HK-2 (cell line): ENCODE measurements around the gene REPIN1.

Source experiments
- DNase-seq: peaks from one replicate; pipeline ENCODE4 v3.0.0-alpha.2; 2018; ENCODE audit not compliant: unreplicated experiment

REPIN1 gene

GRCh38 chr7:150406567-150407421 is 38.2 kb downstream of the REPIN1 start:
- DNase-seq, result no peak

GRCh38 chr7:150407588-150408392 is 39.2 kb downstream of the REPIN1 start:
- no peak for DNase-seq

GRCh38 chr7:150408393-150409299 is 40.0 kb downstream of the REPIN1 start:
- DNase-seq, result no peak

GRCh38 chr7:150409300-150410030 is 40.8 kb downstream of the REPIN1 start:
- no peak for DNase-seq

- DNase-seq, result no peak
Measured at GRCh38 chr7:150410131-150410530, 41.5 kb downstream of the REPIN1 start.

GRCh38 chr7:150410680-150411346 is 42.2 kb downstream of the REPIN1 start:
- DNase-seq, result peak; percentile 56

GRCh38 chr7:150411606-150412005 is 43.0 kb downstream of the REPIN1 start:
- no peak for DNase-seq

- DNase-seq, result no peak
Measured at GRCh38 chr7:150412016-150412415, 43.4 kb downstream of the REPIN1 start.

- DNase-seq, result no peak
Measured at GRCh38 chr7:150412518-150413488, 44.2 kb downstream of the REPIN1 start.

- no peak for DNase-seq
Measured at GRCh38 chr7:150413640-150414081, 45.0 kb downstream of the REPIN1 start.

- DNase-seq, result no peak
Measured at GRCh38 chr7:150415161-150416153, 46.8 kb downstream of the REPIN1 start.

GRCh38 chr7:150417239-150417638 is 48.6 kb downstream of the REPIN1 start:
- no peak for DNase-seq

GRCh38 chr7:150417863-150418262 is 49.2 kb downstream of the REPIN1 start:
- DNase-seq, result no peak

GRCh38 chr7:150420242-150420641 is 51.6 kb downstream of the REPIN1 start:
- DNase-seq, result no peak

GRCh38 chr7:150420987-150421674 is 52.5 kb downstream of the REPIN1 start:
- DNase-seq, result peak; percentile 81

- DNase-seq, result no peak
Measured at GRCh38 chr7:150421831-150422230, 53.2 kb downstream of the REPIN1 start.
